ENCODE results near the gene JAZF1. TPM values are rescaled to one million over a fixed set of nuclear protein-coding genes. Genes with fewer than 3 reads are reported as not detected.

Gene JAZF1
- total and polyA plus RNA-seq, 2 experiments from 2014 or later: 9.8 to 12.3 TPM

- Histone ChIP-seq H3K4me3 (no peak overlapping the region), H3K27me3 (no peaks in the 10 kb centered on the region)
Measured at GRCh38 chr7:27897441-27897847, 283.2 kb downstream of the JAZF1 start.

GRCh38 chr7:27897001-27897400, 283.6 kb downstream of the JAZF1 start:
- Histone ChIP-seq H3K27me3 (no peaks in the 10 kb centered on the region), H3K36me3 (no peaks in the 10 kb centered on the region), H3K27ac (no peak overlapping the region), H3K9me3 (ENCODE audit: low read depth) (no peaks in the 10 kb centered on the region), H3K4me1 (ENCODE audit: low read depth) (peaks cover 7% of the 10 kb centered on the region), H3K4me3 (no peak overlapping the region)
- DNase-seq (ENCODE audit: low read depth in 1 of 2, low spot score in 1 of 2): no peak
- no peak for TF ChIP-seq CTCF (IDR thresholded peaks at IDR 0.05; ENCODE audit: low read depth, low read length)

More at GRCh38 chr7:27897441-27897847, 283.2 kb downstream of the JAZF1 start:
- H3K36me3 ChIP-seq: no peaks in the 10 kb centered on the region
- no peak for TF ChIP-seq CTCF (IDR thresholded peaks at IDR 0.05; ENCODE audit: low read depth, low read length)
- H3K27ac ChIP-seq: no peak overlapping the region
- DNase-seq (ENCODE audit: low read depth in 1 of 2, low spot score in 1 of 2): peak in 1 of 2 donors; percentile 27
- peaks cover 7% of the 10 kb centered on the region for H3K4me1 ChIP-seq (ENCODE audit: low read depth)
- no peaks in the 10 kb centered on the region for H3K9me3 ChIP-seq (ENCODE audit: low read depth)

GRCh38 chr7:27895551-27895950, 285.0 kb downstream of the JAZF1 start:
- no peaks in the 10 kb centered on the region for H3K36me3 ChIP-seq
- no peak overlapping the region for H3K27ac ChIP-seq
- no peak for TF ChIP-seq CTCF (IDR thresholded peaks at IDR 0.05; ENCODE audit: low read depth, low read length)
- no peaks in the 10 kb centered on the region for H3K27me3 ChIP-seq
- peaks cover 7% of the 10 kb centered on the region for H3K4me1 ChIP-seq (ENCODE audit: low read depth)
- no peak for DNase-seq (ENCODE audit: low read depth in 1 of 2, low spot score in 1 of 2)
- H3K9me3 ChIP-seq (ENCODE audit: low read depth): no peaks in the 10 kb centered on the region
- H3K4me3 ChIP-seq: no peak overlapping the region

GRCh38 chr7:27890205-27890849, 290.3 kb downstream of the JAZF1 start:
- Histone ChIP-seq H3K4me3 (no peak overlapping the region), H3K4me1 (ENCODE audit: low read depth) (no peaks in the 10 kb centered on the region), H3K27ac (no peak overlapping the region), H3K27me3 (no peaks in the 10 kb centered on the region), H3K9me3 (ENCODE audit: low read depth) (no peaks in the 10 kb centered on the region), H3K36me3 (no peaks in the 10 kb centered on the region)
- TF ChIP-seq CTCF (IDR thresholded peaks at IDR 0.05; ENCODE audit: low read depth, low read length): no peak
- DNase-seq (ENCODE audit: low read depth in 1 of 2, low spot score in 1 of 2): no peak

GRCh38 chr7:27889800-27890199, 290.8 kb downstream of the JAZF1 start:
- no peaks in the 10 kb centered on the region for H3K4me1 ChIP-seq (ENCODE audit: low read depth)
- H3K27ac ChIP-seq: no peak overlapping the region
- H3K4me3 ChIP-seq: no peak overlapping the region
- no peaks in the 10 kb centered on the region for H3K36me3 ChIP-seq
- no peaks in the 10 kb centered on the region for H3K27me3 ChIP-seq
- no peak for TF ChIP-seq CTCF (IDR thresholded peaks at IDR 0.05; ENCODE audit: low read depth, low read length)
- no peaks in the 10 kb centered on the region for H3K9me3 ChIP-seq (ENCODE audit: low read depth)
- DNase-seq (ENCODE audit: low read depth in 1 of 2, low spot score in 1 of 2): no peak

Data from cardiac muscle cell (in vitro differentiated cells and primary cell).